Esophagus squamous epithelium (tissue), 5 donors: ENCODE data around the gene GRIK2. TPM values are rescaled to one million over a fixed set of nuclear protein-coding genes. Genes with fewer than 3 reads are reported as not detected.

Experiments
- DNase-seq: peaks from one replicate; lab custom pipeline; 2025; lab: John Stamatoyannopoulos, UW
- H3K27ac ChIP-seq, 4 donors: fragments of 200-600 bp; sonication (generic); one replicate each; pipeline ENCODE4 v1.5.1; 2016 to 2019; ENCODE audit warnings: mild to moderate bottlenecking in 1 of 4
- H3K27me3 ChIP-seq, 4 donors: fragments of 200-600 bp; sonication (generic); 1 replicate in 3 of 4; 2 replicates in 1 of 4; pipeline versions ENCODE4 v1.5.1 to v1.6.0; 2017 to 2021; ENCODE audit warnings: antibody characterized with exemption in 1 of 4
- H3K36me3 ChIP-seq, 3 donors: fragments of 200-600 bp; sonication (generic); one replicate each; pipeline ENCODE4 v1.5.1; 2016 to 2019
- H3K4me1 ChIP-seq, 3 donors: fragments of 200-600 bp; sonication (generic); one replicate each; pipeline ENCODE4 v1.5.1; 2017 to 2019
- H3K4me3 ChIP-seq, 4 donors: fragments of 200-600 bp; sonication (generic); 1 replicate in 3 of 4; 2 replicates in 1 of 4; pipeline ENCODE4 v1.5.1; 2016 to 2019; ENCODE audit warnings: mild to moderate bottlenecking in 2 of 4, moderate library complexity in 1 of 4
- H3K9me3 ChIP-seq, 3 donors: fragments of 200-600 bp; sonication (generic); one replicate each; pipeline ENCODE4 v1.5.1; 2016 to 2019
- CTCF ChIP-seq, 6 experiments: fragments of 450-650 bp in 4 of 6; fragments of 200-600 bp in 2 of 6; sonication (generic) in 2 of 6; IDR thresholded peaks; one replicate each; pipeline ENCODE4 v1.5.1; 2016 to 2019; ENCODE audit warnings: antibody characterized with exemption in 6 of 6, mild to moderate bottlenecking in 4 of 6, moderate library complexity in 4 of 6
- POLR2A ChIP-seq, 4 donors: fragments of 450-650 bp; IDR thresholded peaks; one replicate each; pipeline ENCODE4 v1.6.1; 2017; ENCODE audit warnings: antibody characterized with exemption in 4 of 4, mild to moderate bottlenecking in 4 of 4, moderate library complexity in 3 of 4
- WGBS, 2 donors: methylation state at CpG; one replicate each; pipeline ENCODE4 v1.1.5; 2018; 5-methylcytosine and 5-hydroxymethylcytosine counted together
- intact Hi-C: fragments of 100-400 bp; cut with DNase I; formaldehyde crosslinking; loops from one replicate; pipeline ENCODE4 v1.15.0; 2022
- total RNA-seq, 4 donors: library from RNA; depleted of rRNA; stranded (reverse); fragments of >200 nt; gene quantifications; one replicate each; pipeline ENCODE4 v1.1.0, GENCODE V29; 2016
- donor health status: DM: yes; HTN: yes; CAD: no.

GRIK2 gene
- total RNA-seq, 4 donors from 2014 or later: 0.19 TPM; not detected in 3

- peaks cover 7 to 65% (median 8%) of the 10 kb centered on the region in 4 donors for H3K27me3 ChIP-seq
Observed at GRCh38 chr6:101403216-101403945, 9.9 kb downstream of the GRIK2 start.

GRCh38 chr6:101404775-101405174, 11.3 kb downstream of the GRIK2 start:
- H3K27me3 ChIP-seq: peaks cover 7 to 51% (median 8%) of the 10 kb centered on the region in 4 donors
- no peaks in the 10 kb centered on the region for H3K9me3 ChIP-seq
- no peak for DNase-seq
- no peak for TF ChIP-seq CTCF (IDR thresholded peaks at IDR 0.05)
- TF ChIP-seq POLR2A (IDR thresholded peaks at IDR 0.05): no peak
- H3K27ac ChIP-seq: no peak overlapping the region
- 80 to 82% methylated on average over 4 of the region's 4 CpGs for WGBS, 2 donors
- H3K4me1 ChIP-seq: peaks cover 0 to 17% (median 4%) of the 10 kb centered on the region in 3 donors
- H3K4me3 ChIP-seq: no peak overlapping the region
- intact Hi-C loops: no loop called here
- H3K36me3 ChIP-seq: no peaks in the 10 kb centered on the region

More at GRCh38 chr6:101403216-101403945, 9.9 kb downstream of the GRIK2 start:
- DNase-seq: no peak
- no peaks in the 10 kb centered on the region for H3K36me3 ChIP-seq
- H3K4me1 ChIP-seq: peaks cover 0 to 17% (median 4%) of the 10 kb centered on the region in 3 donors
- H3K27ac ChIP-seq: no peak overlapping the region
- H3K9me3 ChIP-seq: no peaks in the 10 kb centered on the region
- no peak for TF ChIP-seq CTCF (IDR thresholded peaks at IDR 0.05)
- TF ChIP-seq POLR2A (IDR thresholded peaks at IDR 0.05): no peak
- 57 to 59% methylated on average over 14 to 16 of the region's 16 CpGs for WGBS, 2 donors
- H3K4me3 ChIP-seq: no peak overlapping the region
- intact Hi-C loops: no loop called here

- no peaks in the 10 kb centered on the region for H3K27me3 ChIP-seq
- H3K4me1 ChIP-seq: no peaks in the 10 kb centered on the region
- TF ChIP-seq CTCF (IDR thresholded peaks at IDR 0.05) (no peak), POLR2A (IDR thresholded peaks at IDR 0.05) (no peak)
- H3K36me3 ChIP-seq: no peaks in the 10 kb centered on the region
- no peak for DNase-seq
- intact Hi-C loops: no loop called here
- no peak overlapping the region for H3K27ac ChIP-seq
- no peak overlapping the region for H3K4me3 ChIP-seq
- no peaks in the 10 kb centered on the region for H3K9me3 ChIP-seq
Observed at GRCh38 chr6:101413773-101414172, 20.3 kb downstream of the GRIK2 start.

- Histone ChIP-seq H3K27me3 (no peaks in the 10 kb centered on the region), H3K27ac (no peak overlapping the region), H3K9me3 (no peaks in the 10 kb centered on the region), H3K4me1 (no peaks in the 10 kb centered on the region), H3K4me3 (no peak overlapping the region), H3K36me3 (no peaks in the 10 kb centered on the region)
- intact Hi-C loops: no loop called here
- DNase-seq: no peak
- TF ChIP-seq CTCF (IDR thresholded peaks at IDR 0.05) (no peak), POLR2A (IDR thresholded peaks at IDR 0.05) (no peak)
- WGBS, 2 donors: 56 to 64% methylated on average over 1 of the region's 1 CpG
Observed at GRCh38 chr6:101417900-101418299, 24.4 kb downstream of the GRIK2 start.

GRCh38 chr6:101422251-101422650, 28.7 kb downstream of the GRIK2 start:
- TF ChIP-seq CTCF (IDR thresholded peaks at IDR 0.05): no peak
- TF ChIP-seq POLR2A (IDR thresholded peaks at IDR 0.05): no peak
- no peak for DNase-seq
- no peak overlapping the region for H3K27ac ChIP-seq
- WGBS, 2 donors: 80 to 92% methylated on average over 1 of the region's 1 CpG
- no peak overlapping the region for H3K4me3 ChIP-seq
- H3K27me3 ChIP-seq: no peaks in the 10 kb centered on the region
- H3K4me1 ChIP-seq: no peaks in the 10 kb centered on the region
- intact Hi-C loops: no loop called here
- H3K36me3 ChIP-seq: no peaks in the 10 kb centered on the region
- H3K9me3 ChIP-seq: no peaks in the 10 kb centered on the region
